Astrocyte of the hippocampus (primary cell): ENCODE data around the gene FGF14.

Experiments used
- DNase-seq: peaks from one replicate; pipeline ENCODE4 v3.0.0; 2011; ENCODE audit warnings: low read depth, low spot score

FGF14 gene

GRCh38 chr13:101728615-101729014, 673.2 kb downstream of the FGF14 start:
- DNase-seq: no peak

GRCh38 chr13:101728021-101728420, 673.8 kb downstream of the FGF14 start:
- DNase-seq: no peak

- no peak for DNase-seq
Measured at GRCh38 chr13:101727118-101727517, 674.7 kb downstream of the FGF14 start.

GRCh38 chr13:101726681-101727080, 675.2 kb downstream of the FGF14 start:
- no peak for DNase-seq

GRCh38 chr13:101718496-101718895, 683.4 kb downstream of the FGF14 start:
- no peak for DNase-seq

- no peak for DNase-seq
Measured at GRCh38 chr13:101717353-101717752, 684.5 kb downstream of the FGF14 start.

- no peak for DNase-seq
Measured at GRCh38 chr13:101714195-101714594, 687.7 kb downstream of the FGF14 start.

- no peak for DNase-seq
Measured at GRCh38 chr13:101712026-101712348, 689.9 kb downstream of the FGF14 start.

- DNase-seq: no peak
Measured at GRCh38 chr13:101711307-101712025, 690.4 kb downstream of the FGF14 start.

- DNase-seq: no peak
Measured at GRCh38 chr13:101709952-101710351, 691.9 kb downstream of the FGF14 start.

GRCh38 chr13:101708115-101708514, 693.7 kb downstream of the FGF14 start:
- no peak for DNase-seq

- DNase-seq: no peak
Measured at GRCh38 chr13:101707659-101708058, 694.2 kb downstream of the FGF14 start.

- peak; percentile 79 for DNase-seq
Measured at GRCh38 chr13:101706651-101707050, 695.2 kb downstream of the FGF14 start.

- no peak for DNase-seq
Measured at GRCh38 chr13:101703838-101704237, 698.0 kb downstream of the FGF14 start.

GRCh38 chr13:101703081-101703480, 698.8 kb downstream of the FGF14 start:
- DNase-seq: no peak

- DNase-seq: peak; percentile 70
Measured at GRCh38 chr13:101700598-101700997, 701.2 kb downstream of the FGF14 start.

- DNase-seq: no peak
Measured at GRCh38 chr13:101698400-101698799, 703.4 kb downstream of the FGF14 start.

- DNase-seq: no peak
Measured at GRCh38 chr13:101697745-101698144, 704.1 kb downstream of the FGF14 start.

GRCh38 chr13:101695870-101696516, 705.9 kb downstream of the FGF14 start:
- DNase-seq: no peak

GRCh38 chr13:101691341-101691860, 710.4 kb downstream of the FGF14 start:
- no peak for DNase-seq

GRCh38 chr13:101690871-101691270, 711.0 kb downstream of the FGF14 start:
- DNase-seq: no peak

GRCh38 chr13:101686003-101686402, 715.8 kb downstream of the FGF14 start:
- DNase-seq: no peak

GRCh38 chr13:101681834-101682233, 720.0 kb downstream of the FGF14 start:
- DNase-seq: no peak
